Activated CD8-positive, alpha-beta T cell treated with anti-CD3 and anti-CD28 coated beads, Interleukin-2, amount 10 ng/mL, durations not matched to agents 7 days and 5 days (primary cell): ENCODE measurements around the gene EXTL1. TPM values are rescaled to one million over a fixed set of nuclear protein-coding genes. Genes with fewer than 3 reads are reported as not detected.

Experiments
- total RNA-seq, 2 experiments: library from RNA; stranded (reverse); gene quantifications; one replicate each; pipeline ENCODE4 v1.2.3, GENCODE V29; 2021

EXTL1 gene
- total RNA-seq, 2 experiments from 2014 or later = not detected

Other genes starting within 250 kb of the EXTL1 start
- gene SELENON, start 221.6 kb upstream of the EXTL1 start, total RNA-seq = 1 to 10 TPM; 4.5 to 5.1 TPM
- 10 to 100 TPM; 26.2 to 26.7 TPM for gene MTFR1L, start 201.8 kb upstream of the EXTL1 start, total RNA-seq
- 1 to 10 TPM; 7.8 to 9.1 TPM for gene AUNIP, start 162.3 kb upstream of the EXTL1 start, total RNA-seq
- gene PAQR7, start 146.1 kb upstream of the EXTL1 start, total RNA-seq = 1 to 10 TPM; 3.2 to 3.3 TPM
- gene STMN1, start 115.4 kb upstream of the EXTL1 start, total RNA-seq = 100 to 1,000 TPM; 740 to 781 TPM
- gene PAFAH2, start 23.7 kb upstream of the EXTL1 start, total RNA-seq = 10 to 100 TPM in 1 of 2 experiments, 1 to 10 TPM in 1; 9.1 to 10.9 TPM
- not detected for gene SLC30A2, start 24.3 kb downstream of the EXTL1 start, total RNA-seq
- gene TRIM63, start 45.9 kb downstream of the EXTL1 start, total RNA-seq = under 1 TPM in 1 of 2 experiments, not detected in 1; 0.23 TPM
- gene PDIK1L, start 90.0 kb downstream of the EXTL1 start, total RNA-seq = 10 to 100 TPM; 21.3 to 25.4 TPM
- not detected for gene FAM110D, start 137.3 kb downstream of the EXTL1 start, total RNA-seq
- not detected for gene C1orf232, start 147.2 kb downstream of the EXTL1 start, total RNA-seq
- gene ZNF593, start 148.1 kb downstream of the EXTL1 start, total RNA-seq = 10 to 100 TPM; 28.4 to 31.1 TPM
- gene ZNF593OS, start 150.1 kb downstream of the EXTL1 start, total RNA-seq = not detected
- 1 to 10 TPM; 1.4 to 2.2 TPM for gene CNKSR1, start 155.7 kb downstream of the EXTL1 start, total RNA-seq
- gene CATSPER4, start 168.8 kb downstream of the EXTL1 start, total RNA-seq = not detected
- 10 to 100 TPM; 48.7 to 49.1 TPM for gene CEP85, start 212.4 kb downstream of the EXTL1 start, total RNA-seq